K562 (cell line): ENCODE results near the gene WDR13. TPM values are rescaled to one million over a fixed set of nuclear protein-coding genes. Genes with fewer than 3 reads are reported as not detected.

ENCODE experiments used
- ATAC-seq: fragments of 200-7000 bp; cut with Tn5 transposase; 3 replicates; pipeline ENCODE4 v1.9.1; 2020; ENCODE audit warnings: moderate library complexity
- BruUV-seq: library from RNA; stranded (reverse); fragments of 400-500 nt; replicated peaks from 2 replicates; lab custom pipeline; 2021; lab: Mats Ljungman, UMichigan
- CTCF ChIA-PET: fragments of 300-600 bp; formaldehyde crosslinking; extraction: SDS; loops from one replicate; lab custom pipeline; 2021; ENCODE audit warnings: low intra/inter-chr PET ratio; lab: Yijun Ruan, JAX
- POLR2A ChIA-PET: fragments of 300-600, 350-650 bp; sonication (Branson Sonifier 250); formaldehyde crosslinking; extraction: SDS; loops from one replicate; lab custom pipeline; 2021; ENCODE audit warnings: antibody characterized with exemption, inconsistent platforms; lab: Yijun Ruan, JAX
- DNase-seq, 4 experiments: peaks; one replicate each; pipeline versions ENCODE4 v3.0.0 to v3.0.0-alpha.2; 2011 to 2018; ENCODE audit warnings: low spot score in 3 of 4, mixed read lengths in 3 of 4; ENCODE audit errors: extremely low read depth in 1 of 4
- FAIRE-seq: peaks from 2 replicates; lab custom pipeline; 2011; peaks lifted over from hg19 to GRCh38; lab: Jason Lieb, UNC
- H2AFZ ChIP-seq: 2 replicates; pipeline ENCODE4 v1.6.0; 2011; ENCODE audit warnings: low read depth, low read length, control low read depth, inconsistent platforms
- H3K27ac ChIP-seq: fragments of 200-600 bp; 3 replicates; pipeline ENCODE4 v1.8.0; 2011; ENCODE audit warnings: low read depth, mild to moderate bottlenecking, control low read depth, inconsistent platforms, low read length, moderate library complexity, mixed read lengths; ENCODE audit errors: extremely low read depth
- H3K27me3 ChIP-seq, 2 experiments: fragments of 300-600 bp in 1 of 2; 2 replicates in 1 of 2; 3 replicates in 1 of 2; pipeline versions ENCODE4 v1.6.0 to v1.8.0; 2011; ENCODE audit warnings: inconsistent platforms in 2 of 2, low read length in 2 of 2, mild to moderate bottlenecking in 1 of 2, mixed read lengths in 1 of 2, moderate library complexity in 1 of 2; ENCODE audit not compliant: control insufficient read depth in 2 of 2, insufficient read depth in 2 of 2
- H3K36me3 ChIP-seq: fragments of 300-600 bp; 3 replicates; pipeline ENCODE4 v1.8.0; 2011; ENCODE audit warnings: mild to moderate bottlenecking, low read length, inconsistent platforms; ENCODE audit not compliant: control insufficient read depth, insufficient read depth
- H3K4me1 ChIP-seq, 2 experiments: fragments of 200-600 bp in 1 of 2; replicated peaks in 1 of 2; 2 replicates in 1 of 2; 3 replicates in 1 of 2; pipeline versions ENCODE4 v1.5.1 to v1.8.0; 2011; ENCODE audit warnings: inconsistent platforms in 2 of 2, low read length in 2 of 2, mild to moderate bottlenecking in 1 of 2, mixed read lengths in 1 of 2, moderate library complexity in 1 of 2; ENCODE audit not compliant: control insufficient read depth in 2 of 2, insufficient read depth in 2 of 2
- H3K4me2 ChIP-seq: 2 replicates; pipeline ENCODE4 v1.6.1; 2011; ENCODE audit warnings: low read length, control low read depth, inconsistent platforms, mixed read lengths; ENCODE audit not compliant: insufficient read depth
- H3K4me3 ChIP-seq: fragments of 200-600 bp; sonication (generic), shearing (Covaris generic); 2 replicates; pipeline ENCODE4 v1.5.1; 2016; ENCODE audit warnings: control low read depth, inconsistent platforms
- H3K79me2 ChIP-seq: fragments of 200-600 bp; 3 replicates; pipeline ENCODE4 v1.8.0; 2011; ENCODE audit warnings: low read length, inconsistent platforms; ENCODE audit not compliant: control insufficient read depth, insufficient read depth
- H3K9ac ChIP-seq, 2 experiments: 2 replicates each; pipeline versions ENCODE4 v1.6.0 to v1.6.1; 2011; ENCODE audit warnings: low read depth in 2 of 2, low read length in 2 of 2, control low read depth in 1 of 2, inconsistent platforms in 1 of 2, mild to moderate bottlenecking in 1 of 2, mixed read lengths in 1 of 2; ENCODE audit not compliant: insufficient read depth in 1 of 2
- H3K9me1 ChIP-seq: one replicate; pipeline ENCODE4 v1.6.0; 2011; ENCODE audit warnings: inconsistent platforms, mild to moderate bottlenecking, low read length, moderate library complexity; ENCODE audit not compliant: control insufficient read depth, insufficient read depth
- H3K9me3 ChIP-seq: replicated peaks from 2 replicates; pipeline ENCODE4 v1.5.1; 2011; ENCODE audit warnings: low read depth, low read length, inconsistent platforms; ENCODE audit not compliant: control insufficient read depth, insufficient read depth
- H4K20me1 ChIP-seq: replicated peaks from 2 replicates; pipeline ENCODE4 v1.6.1; 2011; ENCODE audit warnings: low read length, inconsistent platforms, mixed read lengths; ENCODE audit not compliant: control insufficient read depth, insufficient read depth
- ATF7 ChIP-seq: fragments of 450-650 bp; IDR thresholded peaks from 2 replicates; pipeline ENCODE4 v1.7.1; 2014; ENCODE audit warnings: mild to moderate bottlenecking, moderate library complexity
- BHLHE40 ChIP-seq: IDR thresholded peaks from 2 replicates; pipeline ENCODE4 v1.6.1; 2011; ENCODE audit warnings: low read length, improper control_type of control experiment
- FOXK2 ChIP-seq, 2 experiments: fragments of 450-650 bp; IDR thresholded peaks in 1 of 2; conservative IDR thresholded peaks in 1 of 2; 2 replicates each; pipeline ENCODE4 v1.6.1; 2016; ENCODE audit warnings: low read depth in 2 of 2, mild to moderate bottlenecking in 1 of 2
- HNRNPH1 ChIP-seq: fragments of 200-400 bp; formaldehyde crosslinking; optimal IDR thresholded peaks from 2 replicates; pipeline ENCODE3; 2017; ENCODE audit warnings: low read depth, mild to moderate bottlenecking, low read length, moderate library complexity
- RAD21 ChIP-seq, 2 experiments: fragments of 250-450 bp in 1 of 2; fragments of 450-650 bp in 1 of 2; sonication (Bioruptor Pico) in 1 of 2; formaldehyde crosslinking in 1 of 2; IDR thresholded peaks in 1 of 2; conservative IDR thresholded peaks in 1 of 2; 2 replicates each; pipeline versions ENCODE4 v1.4.0 to v1.8.0; 2020 to 2022; ENCODE audit warnings: mild to moderate bottlenecking in 2 of 2, moderate library complexity in 1 of 2
- WGBS: fragments of 100-300 bp; shearing (Covaris generic); methylation state at CpG from one replicate; pipeline ENCODE4 v1.1.6; 2016; ENCODE audit warnings: low coverage, mixed read lengths; ENCODE audit not compliant: insufficient coverage; ENCODE audit errors: missing lambda C conversion rate; 5-methylcytosine and 5-hydroxymethylcytosine counted together
- in situ Hi-C: fragments of 300-500 bp; cut with MboI; formaldehyde crosslinking; loops from 4 replicates; pipeline ENCODE4 v1.15.0; 2018; ENCODE audit warnings: inconsistent platforms, mixed read lengths
- intact Hi-C: fragments of 100-400 bp; cut with micrococcal nuclease; formaldehyde crosslinking; loops from 2 replicates; pipeline ENCODE4 v1.14.2; 2022
- polyA plus RNA-seq, 8 experiments: library from polyadenylated mRNA; depleted of rRNA in 4 of 8; stranded (reverse) in 5 of 8; unstranded in 3 of 8; fragments of >200 nt; fragmentation: Nextera tagmentation in 2 of 8; fragmentation: Illumina TruSeq in 1 of 8; extraction: Ambion mirVana in 2 of 8; extraction: Trizol in 1 of 8; gene quantifications; 2 replicates each; pipeline versions ENCODE4 v1.2.1 to v1.2.3, GENCODE V29; 2011 to 2014; ENCODE audit warnings: inconsistent platforms in 1 of 8, missing spikeins in 1 of 8
- total RNA-seq, 7 experiments: library from RNA; depleted of rRNA in 6 of 7; stranded (reverse); fragments of >200 nt in 6 of 7; fragmentation: Illumina TruSeq in 2 of 7; extraction: Trizol in 2 of 7; gene quantifications; 2 replicates each; pipeline versions ENCODE4 v1.2.1 to v1.2.3, GENCODE V29; 2011 to 2021; ENCODE audit warnings: low replicate concordance in 1 of 7
- TF ChIP-seq, protein P1 (sequence below): fragments of 450-650 bp; IDR thresholded peaks from 2 replicates; pipeline ENCODE4 v1.6.1; 2018; ENCODE audit not compliant: partially characterized antibody
- TF ChIP-seq, protein P2 (sequence below), 2 experiments: fragments of 450-650 bp; IDR thresholded peaks; 2 replicates each; pipeline ENCODE4 v1.6.1; 2016

WDR13 gene
- total and polyA plus RNA-seq, 9 of the 15 experiments (the other 6 are each of a cell fraction or from before 2014, with no cell fraction given), result 7.4 to 70.5 (median 31.4) TPM

DNA sequence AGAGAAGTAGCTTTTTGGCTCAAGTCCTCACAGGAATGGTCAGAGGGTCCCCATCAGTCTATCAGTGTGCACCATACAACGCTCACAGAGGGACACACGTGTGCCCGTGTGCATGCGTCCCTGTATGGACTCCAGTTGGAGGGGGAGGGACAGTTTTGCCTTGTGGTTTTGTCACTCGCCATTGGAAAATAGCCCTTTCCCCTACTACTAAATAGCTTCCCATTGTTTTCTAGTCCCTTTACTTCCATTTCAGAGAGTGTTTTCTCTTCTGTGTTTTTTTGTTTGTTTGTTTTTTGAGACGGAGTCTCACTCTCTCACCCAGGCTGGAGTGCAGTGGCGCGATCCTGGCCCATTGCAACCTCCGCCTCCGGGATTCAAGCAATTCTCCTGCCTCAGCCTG lies 34.9 kb downstream of the WDR13 start:
- no peaks in the 10 kb centered on the region for H3K79me2 ChIP-seq
- TF ChIP-seq HNRNPH1, result no peak
- TF ChIP-seq BHLHE40, result 0 out of 2 replicates have a peak, but pooled peaks have one; percentile 8
- TF ChIP-seq, protein P1, sequence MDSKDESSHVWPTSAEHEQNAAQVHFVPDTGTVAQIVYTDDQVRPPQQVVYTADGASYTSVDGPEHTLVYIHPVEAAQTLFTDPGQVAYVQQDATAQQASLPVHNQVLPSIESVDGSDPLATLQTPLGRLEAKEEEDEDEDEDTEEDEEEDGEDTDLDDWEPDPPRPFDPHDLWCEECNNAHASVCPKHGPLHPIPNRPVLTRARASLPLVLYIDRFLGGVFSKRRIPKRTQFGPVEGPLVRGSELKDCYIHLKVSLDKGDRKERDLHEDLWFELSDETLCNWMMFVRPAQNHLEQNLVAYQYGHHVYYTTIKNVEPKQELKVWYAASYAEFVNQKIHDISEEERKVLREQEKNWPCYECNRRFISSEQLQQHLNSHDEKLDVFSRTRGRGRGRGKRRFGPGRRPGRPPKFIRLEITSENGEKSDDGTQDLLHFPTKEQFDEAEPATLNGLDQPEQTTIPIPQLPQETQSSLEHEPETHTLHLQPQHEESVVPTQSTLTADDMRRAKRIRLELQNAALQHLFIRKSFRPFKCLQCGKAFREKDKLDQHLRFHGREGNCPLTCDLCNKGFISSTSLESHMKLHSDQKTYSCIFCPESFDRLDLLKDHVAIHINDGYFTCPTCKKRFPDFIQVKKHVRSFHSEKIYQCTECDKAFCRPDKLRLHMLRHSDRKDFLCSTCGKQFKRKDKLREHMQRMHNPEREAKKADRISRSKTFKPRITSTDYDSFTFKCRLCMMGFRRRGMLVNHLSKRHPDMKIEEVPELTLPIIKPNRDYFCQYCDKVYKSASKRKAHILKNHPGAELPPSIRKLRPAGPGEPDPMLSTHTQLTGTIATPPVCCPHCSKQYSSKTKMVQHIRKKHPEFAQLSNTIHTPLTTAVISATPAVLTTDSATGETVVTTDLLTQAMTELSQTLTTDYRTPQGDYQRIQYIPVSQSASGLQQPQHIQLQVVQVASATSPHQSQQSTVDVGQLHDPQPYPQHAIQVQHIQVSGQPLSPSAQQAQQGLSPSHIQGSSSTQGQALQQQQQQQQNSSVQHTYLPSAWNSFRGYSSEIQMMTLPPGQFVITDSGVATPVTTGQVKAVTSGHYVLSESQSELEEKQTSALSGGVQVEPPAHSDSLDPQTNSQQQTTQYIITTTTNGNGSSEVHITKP, result peak; percentile 98
- TF ChIP-seq, protein P2, sequence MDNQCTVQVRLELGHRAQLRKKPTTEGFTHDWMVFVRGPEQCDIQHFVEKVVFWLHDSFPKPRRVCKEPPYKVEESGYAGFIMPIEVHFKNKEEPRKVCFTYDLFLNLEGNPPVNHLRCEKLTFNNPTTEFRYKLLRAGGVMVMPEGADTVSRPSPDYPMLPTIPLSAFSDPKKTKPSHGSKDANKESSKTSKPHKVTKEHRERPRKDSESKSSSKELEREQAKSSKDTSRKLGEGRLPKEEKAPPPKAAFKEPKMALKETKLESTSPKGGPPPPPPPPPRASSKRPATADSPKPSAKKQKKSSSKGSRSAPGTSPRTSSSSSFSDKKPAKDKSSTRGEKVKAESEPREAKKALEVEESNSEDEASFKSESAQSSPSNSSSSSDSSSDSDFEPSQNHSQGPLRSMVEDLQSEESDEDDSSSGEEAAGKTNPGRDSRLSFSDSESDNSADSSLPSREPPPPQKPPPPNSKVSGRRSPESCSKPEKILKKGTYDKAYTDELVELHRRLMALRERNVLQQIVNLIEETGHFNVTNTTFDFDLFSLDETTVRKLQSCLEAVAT (IDR thresholded peaks at IDR 0.05), result no peak
- TF ChIP-seq ATF7, result peak; percentile 48; the same call in 1 of the 2 replicates
- TF ChIP-seq FOXK2 (conservative IDR thresholded peaks at IDR 0.05 in 1 of 2, IDR thresholded peaks at IDR 0.05 in 1 of 2; ENCODE audit: low read depth in 2 of 2), result peak in 1 of 2 experiments; percentile 75; a peak in 2 of 4 replicates
- no peak for TF ChIP-seq RAD21 (CRISPR knock-in tag; conservative IDR thresholded peaks at IDR 0.05 in 1 of 2, IDR thresholded peaks at IDR 0.05 in 1 of 2)
- no peaks in the 10 kb centered on the region for H4K20me1 ChIP-seq
- 46% methylated on average over 2 of the region's 10 CpGs for WGBS
- H3K9ac ChIP-seq, result peak overlapping the region in 1 of 2 experiments; percentile 25; a peak in 2 of 4 replicates
- peak overlapping the region; percentile 61 for H3K4me2 ChIP-seq
- no peaks in the 10 kb centered on the region for H3K27me3 ChIP-seq
- BruUV-seq, result no TSS peak
- ChIA-PET POLR2A (interaction anchor here (0.8 to 1.8 kb wide), 3 partner anchors 155 to 274 kb away, joined by 3 to 5 read pairs (median 3); no protein-coding TSS in a partner anchor), CTCF (no interaction called here)
- H3K27ac ChIP-seq, result peak overlapping the region; percentile 26; the same call in 1 of the 3 replicates
- no peaks in the 10 kb centered on the region for H3K9me3 ChIP-seq
- H3K36me3 ChIP-seq, result no peaks in the 10 kb centered on the region
- H3K9me1 ChIP-seq, result no peaks in the 10 kb centered on the region
- ATAC-seq (peak; percentile 26), FAIRE-seq (no peak), DNase-seq (no peak)
- peaks cover 9 to 15% of the 10 kb centered on the region in 2 experiments; a peak in 4 of 5 replicates for H3K4me1 ChIP-seq
- in situ Hi-C loops, result loop anchor here (25.0 kb wide), 3 partner anchors 1280 to 1955 kb away; partner anchors contain the start of genes AKAP4, CCNB3 and CLCN5
- no peak overlapping the region for H3K4me3 ChIP-seq
- H2AFZ ChIP-seq, result peak overlapping the region; percentile 78
- intact Hi-C loops, result loop anchor here (10.0 kb wide), 1 partner anchor 283 kb away; the partner anchor contains the start of genes PIM2 and SLC35A2
